GM21381 (cell line): ENCODE results near the gene SKAP1.
"Not testable (repeated sequence)": the region's sequence is repeated elsewhere in the genome, so short reads cannot be mapped to it uniquely, and the experiment has no call there.

Source experiments
- ATAC-seq: cut with Tn5 transposase; IDR thresholded peaks from one replicate; pipeline ENCODE4 v1.9.1; 2021; ENCODE audit warnings: mild to moderate bottlenecking, moderate library complexity; ENCODE audit not compliant: unreplicated experiment

SKAP1 gene

GRCh38 chr17:48225725-48226567 is 204.1 kb downstream of the SKAP1 start:
- ATAC-seq: no peak

GRCh38 chr17:48223945-48224344 is 206.1 kb downstream of the SKAP1 start:
- no peak for ATAC-seq

- no peak for ATAC-seq
Measured at GRCh38 chr17:48219617-48220016, 210.4 kb downstream of the SKAP1 start.

GRCh38 chr17:48215583-48216139 is 214.4 kb downstream of the SKAP1 start:
- no peak for ATAC-seq

- no peak for ATAC-seq
Measured at GRCh38 chr17:48213797-48214196, 216.2 kb downstream of the SKAP1 start.

- ATAC-seq: no peak
Measured at GRCh38 chr17:48211787-48212186, 218.2 kb downstream of the SKAP1 start.

GRCh38 chr17:48211011-48211410 is 219.0 kb downstream of the SKAP1 start:
- ATAC-seq: no peak

GRCh38 chr17:48209973-48210372 is 220.0 kb downstream of the SKAP1 start:
- ATAC-seq: no peak

- ATAC-seq: no peak
Measured at GRCh38 chr17:48207776-48208544, 222.1 kb downstream of the SKAP1 start.

GRCh38 chr17:48207036-48207435 is 223.0 kb downstream of the SKAP1 start:
- not testable (repeated sequence) for ATAC-seq

- ATAC-seq: no peak
Measured at GRCh38 chr17:48202959-48203358, 227.1 kb downstream of the SKAP1 start.

GRCh38 chr17:48198950-48199541 is 231.0 kb downstream of the SKAP1 start:
- no peak for ATAC-seq

GRCh38 chr17:48195910-48196309 is 234.1 kb downstream of the SKAP1 start:
- no peak for ATAC-seq

- no peak for ATAC-seq
Measured at GRCh38 chr17:48194097-48194550, 235.9 kb downstream of the SKAP1 start.

- no peak for ATAC-seq
Measured at GRCh38 chr17:48192321-48192731, 237.7 kb downstream of the SKAP1 start.

GRCh38 chr17:48191362-48191761 is 238.7 kb downstream of the SKAP1 start:
- ATAC-seq: no peak

- no peak for ATAC-seq
Measured at GRCh38 chr17:48190871-48191270, 239.1 kb downstream of the SKAP1 start.

- no peak for ATAC-seq
Measured at GRCh38 chr17:48187872-48188608, 242.0 kb downstream of the SKAP1 start.

- ATAC-seq: not testable (repeated sequence)
Measured at GRCh38 chr17:48186317-48186716, 243.7 kb downstream of the SKAP1 start.

GRCh38 chr17:48184721-48185120 is 245.3 kb downstream of the SKAP1 start:
- ATAC-seq: no peak

- ATAC-seq: no peak
Measured at GRCh38 chr17:48181653-48182052, 248.4 kb downstream of the SKAP1 start.
